ENCODE measurements around the gene DPCD. TPM values are rescaled to one million over a fixed set of nuclear protein-coding genes. Genes with fewer than 3 reads are reported as not detected.

Gene DPCD
- total RNA-seq, 2 donors from 2014 or later = 23.9 to 66.1 TPM

DNA sequence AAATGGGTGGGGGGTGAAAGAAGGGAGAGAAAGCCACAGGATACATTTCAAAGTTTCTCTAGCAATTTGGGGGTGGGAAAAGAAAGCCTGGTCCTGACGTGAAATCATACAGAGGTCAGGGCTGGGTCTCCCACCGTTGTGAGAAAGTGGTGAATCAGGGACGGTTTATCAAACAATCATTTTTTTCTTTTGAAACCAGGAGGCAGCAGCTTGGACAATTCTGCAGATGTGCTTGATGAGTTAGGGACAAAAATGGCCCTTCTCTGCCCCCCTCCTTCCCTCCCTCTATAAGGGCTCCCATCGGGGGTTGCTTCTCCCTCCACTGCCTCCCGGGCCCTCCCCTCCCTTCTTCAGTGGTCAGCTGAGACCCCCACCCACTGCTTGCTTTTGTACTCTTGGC lies 63.2 kb downstream of the DPCD start:
- no peak for DNase-seq (ENCODE audit: low spot score)
- no peaks in the 10 kb centered on the region for H3K9me3 ChIP-seq
- no peak for TF ChIP-seq POLR2AphosphoS5 (IDR thresholded peaks at IDR 0.05)
- TF ChIP-seq POLR2A (IDR thresholded peaks at IDR 0.05) = no peak
- TF ChIP-seq, protein P1, sequence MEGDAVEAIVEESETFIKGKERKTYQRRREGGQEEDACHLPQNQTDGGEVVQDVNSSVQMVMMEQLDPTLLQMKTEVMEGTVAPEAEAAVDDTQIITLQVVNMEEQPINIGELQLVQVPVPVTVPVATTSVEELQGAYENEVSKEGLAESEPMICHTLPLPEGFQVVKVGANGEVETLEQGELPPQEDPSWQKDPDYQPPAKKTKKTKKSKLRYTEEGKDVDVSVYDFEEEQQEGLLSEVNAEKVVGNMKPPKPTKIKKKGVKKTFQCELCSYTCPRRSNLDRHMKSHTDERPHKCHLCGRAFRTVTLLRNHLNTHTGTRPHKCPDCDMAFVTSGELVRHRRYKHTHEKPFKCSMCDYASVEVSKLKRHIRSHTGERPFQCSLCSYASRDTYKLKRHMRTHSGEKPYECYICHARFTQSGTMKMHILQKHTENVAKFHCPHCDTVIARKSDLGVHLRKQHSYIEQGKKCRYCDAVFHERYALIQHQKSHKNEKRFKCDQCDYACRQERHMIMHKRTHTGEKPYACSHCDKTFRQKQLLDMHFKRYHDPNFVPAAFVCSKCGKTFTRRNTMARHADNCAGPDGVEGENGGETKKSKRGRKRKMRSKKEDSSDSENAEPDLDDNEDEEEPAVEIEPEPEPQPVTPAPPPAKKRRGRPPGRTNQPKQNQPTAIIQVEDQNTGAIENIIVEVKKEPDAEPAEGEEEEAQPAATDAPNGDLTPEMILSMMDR (IDR thresholded peaks at IDR 0.05) = no peak
- H3K4me3 ChIP-seq = no peak overlapping the region
- no peaks in the 10 kb centered on the region for H3K36me3 ChIP-seq
- no peaks in the 10 kb centered on the region for H3K4me1 ChIP-seq (replicated peaks)
- no peaks in the 10 kb centered on the region for H3K27me3 ChIP-seq (replicated peaks; ENCODE audit: insufficient read depth)
- WGBS = 75% methylated on average over 5 of the region's 5 CpGs
- intact Hi-C loops (cut with DNase I) = no loop called here
- no peak overlapping the region for H3K27ac ChIP-seq

DNA sequence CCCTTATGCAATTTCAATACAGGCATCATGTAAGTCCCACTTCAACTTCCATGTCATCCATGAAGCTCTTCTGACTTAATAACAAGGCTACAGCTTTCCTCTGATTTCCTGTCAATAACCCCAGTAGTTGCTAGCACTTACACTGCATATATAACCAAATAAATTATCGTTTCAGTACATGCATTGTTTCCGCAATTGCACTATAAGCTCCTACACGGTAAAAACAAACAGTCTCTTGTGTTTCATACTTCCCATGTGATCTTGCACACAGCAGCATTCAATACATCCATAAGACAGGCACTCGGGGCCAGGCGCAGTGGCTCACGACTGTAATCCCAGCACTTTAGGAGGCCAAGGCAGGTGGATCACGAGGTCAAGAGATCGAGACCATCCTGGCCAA lies 65.4 kb downstream of the DPCD start:
- 87% methylated on average over 8 of the region's 8 CpGs for WGBS
- TF ChIP-seq POLR2AphosphoS5 (IDR thresholded peaks at IDR 0.05) = no peak
- TF ChIP-seq POLR2A (IDR thresholded peaks at IDR 0.05) = no peak
- TF ChIP-seq, protein P1 (IDR thresholded peaks at IDR 0.05) = no peak
- Histone ChIP-seq H3K36me3 (no peaks in the 10 kb centered on the region), H3K27ac (no peak overlapping the region), H3K4me3 (no peak overlapping the region), H3K9me3 (no peaks in the 10 kb centered on the region), H3K27me3 (replicated peaks; ENCODE audit: insufficient read depth) (no peaks in the 10 kb centered on the region), H3K4me1 (replicated peaks) (no peaks in the 10 kb centered on the region)
- intact Hi-C loops (cut with DNase I) = no loop called here
- DNase-seq (ENCODE audit: low spot score) = no peak

DNA sequence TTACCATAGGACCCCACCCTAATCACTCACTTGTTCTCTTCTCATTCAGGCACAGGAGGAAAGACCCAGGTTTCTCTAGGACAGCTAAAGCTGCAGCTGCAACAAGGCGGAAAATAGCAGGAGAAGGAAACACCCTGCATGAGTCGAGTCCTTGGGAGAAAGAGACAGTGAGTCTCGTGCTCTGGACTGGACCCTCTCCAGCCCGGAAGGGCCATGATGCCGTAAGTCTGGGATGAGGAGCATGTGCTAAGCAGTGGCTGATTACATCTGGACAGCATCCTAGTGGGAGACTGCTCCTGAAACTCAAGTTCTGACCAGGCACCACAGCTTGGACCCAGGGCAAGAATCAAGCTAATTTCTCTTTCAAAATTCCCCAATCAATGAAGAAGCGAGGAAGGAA lies 67.4 kb downstream of the DPCD start:
- H3K27ac ChIP-seq = no peak overlapping the region
- TF ChIP-seq POLR2AphosphoS5 (IDR thresholded peaks at IDR 0.05) (no peak), POLR2A (IDR thresholded peaks at IDR 0.05) (no peak)
- TF ChIP-seq, protein P1 (IDR thresholded peaks at IDR 0.05) = no peak
- DNase-seq (ENCODE audit: low spot score) = no peak
- no peak overlapping the region for H3K4me3 ChIP-seq
- no peaks in the 10 kb centered on the region for H3K9me3 ChIP-seq
- no peaks in the 10 kb centered on the region for H3K36me3 ChIP-seq
- no peaks in the 10 kb centered on the region for H3K27me3 ChIP-seq (replicated peaks; ENCODE audit: insufficient read depth)
- WGBS = 70% methylated on average over 6 of the region's 6 CpGs
- no peaks in the 10 kb centered on the region for H3K4me1 ChIP-seq (replicated peaks)
- intact Hi-C loops (cut with DNase I) = no loop called here

DNA sequence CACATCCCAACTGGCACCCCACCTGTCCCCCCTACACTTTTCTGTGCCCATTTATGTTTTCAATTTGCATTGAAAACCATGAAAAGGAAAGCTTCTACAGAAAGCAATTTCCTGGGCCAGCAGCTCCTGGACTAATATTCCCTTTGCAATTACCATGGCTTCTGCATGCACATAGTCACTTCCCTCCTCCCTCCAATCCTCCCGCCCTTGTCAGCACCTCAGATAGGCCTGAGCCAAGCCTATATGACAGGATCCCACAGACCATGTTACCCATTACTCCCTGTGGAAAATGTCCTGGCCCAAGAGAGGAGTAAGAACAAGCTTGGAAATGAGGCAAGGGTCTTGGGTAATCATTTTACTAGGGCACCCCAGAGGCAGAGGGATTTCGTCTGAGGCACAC lies 68.8 kb downstream of the DPCD start:
- Histone ChIP-seq H3K4me3 (no peak overlapping the region), H3K27me3 (replicated peaks; ENCODE audit: insufficient read depth) (no peaks in the 10 kb centered on the region), H3K27ac (no peak overlapping the region), H3K4me1 (replicated peaks) (no peaks in the 10 kb centered on the region), H3K9me3 (no peaks in the 10 kb centered on the region), H3K36me3 (no peaks in the 10 kb centered on the region)
- intact Hi-C loops (cut with DNase I) = no loop called here
- TF ChIP-seq POLR2AphosphoS5 (IDR thresholded peaks at IDR 0.05) (no peak), POLR2A (IDR thresholded peaks at IDR 0.05) (no peak)
- TF ChIP-seq, protein P1 (IDR thresholded peaks at IDR 0.05) = no peak
- WGBS = 95% methylated on average over 2 of the region's 2 CpGs
- DNase-seq (ENCODE audit: low spot score) = no peak

DNA sequence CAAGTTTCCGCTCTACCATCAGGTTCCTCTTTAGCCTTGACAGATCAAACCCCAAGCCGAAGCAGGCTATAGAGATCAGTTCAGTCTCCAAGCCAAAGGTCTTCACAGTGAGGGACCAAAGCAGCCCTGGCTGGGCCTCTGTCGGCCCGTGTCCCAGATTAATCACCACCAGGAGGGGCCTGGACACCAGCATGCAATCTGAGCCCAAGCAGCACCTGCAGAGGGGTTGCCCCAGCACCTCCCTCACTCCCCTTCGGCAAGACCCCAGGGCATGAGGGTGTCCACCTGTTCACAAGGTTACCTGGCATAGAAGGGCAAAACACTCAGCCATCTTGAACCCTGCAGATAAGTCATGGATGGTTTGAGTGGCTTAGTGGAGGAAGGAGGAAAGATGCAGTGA lies 70.9 kb downstream of the DPCD start:
- WGBS = 93% methylated on average over 5 of the region's 5 CpGs
- Histone ChIP-seq H3K27me3 (replicated peaks; ENCODE audit: insufficient read depth) (no peaks in the 10 kb centered on the region), H3K9me3 (no peaks in the 10 kb centered on the region), H3K36me3 (no peaks in the 10 kb centered on the region), H3K4me3 (no peak overlapping the region), H3K4me1 (replicated peaks) (no peaks in the 10 kb centered on the region), H3K27ac (no peak overlapping the region)
- intact Hi-C loops (cut with DNase I) = no loop called here
- DNase-seq (ENCODE audit: low spot score) = no peak
- TF ChIP-seq, protein P1 (IDR thresholded peaks at IDR 0.05) = no peak
- no peak for TF ChIP-seq POLR2AphosphoS5 (IDR thresholded peaks at IDR 0.05)
- TF ChIP-seq POLR2A (IDR thresholded peaks at IDR 0.05) = no peak

Small RNAs within 50 kb of the gene (microRNA-seq; reads per million reads assigned to microRNA genes)
- gene MIR3158-1 (not detected), gene MIR3158-2 (not detected)

Small RNAs within 50 kb of the gene (small RNA-seq; reads per million reads assigned to genes)
- gene MIR3158-1 (0 reads per million in 2 donors), gene RNU6-1165P (0 reads per million in 2 donors)

Other genes starting within 250 kb of the DPCD start
- gene BTRC, start 234.2 kb upstream of the DPCD start, total RNA-seq = 10 to 100 TPM; 16.0 to 25.4 TPM
- gene POLL, start 64 bp upstream of the DPCD start, total RNA-seq = 10 to 100 TPM; 23.2 to 44.7 TPM
- 10 to 100 TPM; 61.3 to 92.2 TPM for gene FBXW4, start 106.8 kb downstream of the DPCD start, total RNA-seq
- gene FGF8, start 187.8 kb downstream of the DPCD start, total RNA-seq = 1 to 10 TPM in 1 of 2 donors, not detected in 1; 1.2 TPM
- gene NPM3, start 195.1 kb downstream of the DPCD start, total RNA-seq = 10 to 100 TPM; 43.7 to 47.4 TPM
- 100 to 1,000 TPM in 1 of 2 donors, 10 to 100 TPM in 1; 82.5 to 143 TPM for gene OGA, start 230.1 kb downstream of the DPCD start, total RNA-seq